ENCODE measurements around the gene ENOX1.

DNA sequence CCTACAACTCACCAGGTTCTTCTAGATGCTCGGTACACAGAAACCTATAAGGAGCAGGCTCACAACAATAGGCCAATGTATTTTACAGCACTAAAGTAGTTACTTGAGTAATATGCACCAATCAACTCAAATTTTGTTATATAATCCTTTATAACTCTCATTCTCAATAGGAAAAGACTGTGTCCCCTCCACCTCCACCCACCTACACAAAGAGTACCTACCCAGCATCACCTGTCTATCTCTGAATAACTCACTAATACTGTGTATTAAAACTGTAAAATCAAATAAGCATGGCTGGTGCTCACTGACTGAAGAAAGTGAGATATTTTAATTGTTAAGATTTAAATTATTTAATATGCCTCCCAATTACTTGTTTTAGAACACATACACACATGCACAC lies 146.3 kb downstream of the ENOX1 start:
- TF ChIP-seq FOXM1 (IDR thresholded peaks at IDR 0.05; ENCODE audit: borderline replicate concordance) (no peak), LEF1 (IDR thresholded peaks at IDR 0.05; ENCODE audit: borderline replicate concordance) (no peak), L3MBTL2 (conservative IDR thresholded peaks at IDR 0.05) (no peak), BHLHE40 (IDR thresholded peaks at IDR 0.05; ENCODE audit: borderline replicate concordance) (no peak), TARDBP (IDR thresholded peaks at IDR 0.05) (no peak)
